ENCODE measurements around the gene ARID3B. TPM values are rescaled to one million over a fixed set of nuclear protein-coding genes. Genes with fewer than 3 reads are reported as not detected.

The ARID3B gene
- total RNA-seq, 1 donor from 2014 or later = 15.2 TPM

DNA sequence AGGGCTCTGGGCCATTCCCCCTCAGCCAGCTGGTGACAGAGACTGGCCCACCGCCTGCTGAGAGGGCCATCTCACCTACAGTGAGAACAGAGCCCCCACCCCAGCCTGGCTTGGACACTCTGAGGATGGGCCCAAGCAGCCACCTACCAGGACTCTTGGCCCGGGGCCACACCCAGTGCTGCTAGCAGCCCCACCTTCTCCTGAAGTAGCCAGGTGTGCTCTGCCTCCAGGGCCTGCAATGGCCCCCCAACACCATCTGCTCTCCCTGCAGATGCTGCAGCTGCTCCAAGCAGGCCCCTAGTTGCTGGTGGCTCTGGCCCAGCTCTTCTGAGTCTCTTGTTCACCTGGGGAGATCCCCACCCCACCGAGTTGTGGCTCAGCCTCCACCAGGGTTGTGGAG is 67.8 kb downstream of the ARID3B start:
- no peak for DNase-seq (ENCODE audit: extremely low spot score in 2 of 2)
- Histone ChIP-seq H3K4me1 (peaks cover 2% of the 10 kb centered on the region), H3K36me3 (no peaks in the 10 kb centered on the region), H3K27me3 (no peaks in the 10 kb centered on the region), H3K27ac (no peak overlapping the region), H3K9me3 (no peaks in the 10 kb centered on the region), H3K4me3 (no peak overlapping the region)
- intact Hi-C loops (cut with DNase I) = no loop called here
- TF ChIP-seq POLR2AphosphoS5 (IDR thresholded peaks at IDR 0.05; ENCODE audit: insufficient read depth in 1 of 2, low read depth in 1 of 2) (no peak), POLR2A (IDR thresholded peaks at IDR 0.05) (no peak)
- TF ChIP-seq, protein P1, sequence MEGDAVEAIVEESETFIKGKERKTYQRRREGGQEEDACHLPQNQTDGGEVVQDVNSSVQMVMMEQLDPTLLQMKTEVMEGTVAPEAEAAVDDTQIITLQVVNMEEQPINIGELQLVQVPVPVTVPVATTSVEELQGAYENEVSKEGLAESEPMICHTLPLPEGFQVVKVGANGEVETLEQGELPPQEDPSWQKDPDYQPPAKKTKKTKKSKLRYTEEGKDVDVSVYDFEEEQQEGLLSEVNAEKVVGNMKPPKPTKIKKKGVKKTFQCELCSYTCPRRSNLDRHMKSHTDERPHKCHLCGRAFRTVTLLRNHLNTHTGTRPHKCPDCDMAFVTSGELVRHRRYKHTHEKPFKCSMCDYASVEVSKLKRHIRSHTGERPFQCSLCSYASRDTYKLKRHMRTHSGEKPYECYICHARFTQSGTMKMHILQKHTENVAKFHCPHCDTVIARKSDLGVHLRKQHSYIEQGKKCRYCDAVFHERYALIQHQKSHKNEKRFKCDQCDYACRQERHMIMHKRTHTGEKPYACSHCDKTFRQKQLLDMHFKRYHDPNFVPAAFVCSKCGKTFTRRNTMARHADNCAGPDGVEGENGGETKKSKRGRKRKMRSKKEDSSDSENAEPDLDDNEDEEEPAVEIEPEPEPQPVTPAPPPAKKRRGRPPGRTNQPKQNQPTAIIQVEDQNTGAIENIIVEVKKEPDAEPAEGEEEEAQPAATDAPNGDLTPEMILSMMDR (IDR thresholded peaks at IDR 0.05) = no peak

DNA sequence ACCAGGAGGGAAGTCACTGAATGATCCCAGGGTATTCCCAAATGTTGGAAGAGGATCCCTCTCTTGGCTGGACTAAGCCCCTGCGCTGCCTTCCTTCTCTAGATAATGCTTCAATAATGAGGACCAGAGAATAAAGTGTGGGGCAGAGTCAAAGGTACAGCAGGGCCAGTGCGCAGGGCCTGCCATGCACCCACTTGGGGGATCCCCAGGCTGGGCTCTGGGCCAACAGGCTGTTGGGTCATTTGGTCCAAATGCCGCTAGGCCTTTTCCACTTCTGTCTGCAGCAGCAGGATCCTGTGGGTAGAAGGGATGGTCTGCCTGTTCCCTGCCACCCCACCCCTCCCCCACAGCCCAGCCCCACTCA is 68.9 kb downstream of the ARID3B start:
- no peak for TF ChIP-seq POLR2A (IDR thresholded peaks at IDR 0.05)
- TF ChIP-seq POLR2AphosphoS5 (IDR thresholded peaks at IDR 0.05; ENCODE audit: insufficient read depth in 1 of 2, low read depth in 1 of 2) = no peak
- H3K4me1 ChIP-seq = peaks cover 7% of the 10 kb centered on the region
- no peak for DNase-seq (ENCODE audit: extremely low spot score in 2 of 2)
- H3K27ac ChIP-seq = no peak overlapping the region
- H3K4me3 ChIP-seq = no peak overlapping the region
- H3K27me3 ChIP-seq = no peaks in the 10 kb centered on the region
- no peaks in the 10 kb centered on the region for H3K9me3 ChIP-seq
- no peaks in the 10 kb centered on the region for H3K36me3 ChIP-seq
- intact Hi-C loops (cut with DNase I) = loop anchor here (5.0 kb wide), 1 partner anchor 63 kb away; no protein-coding TSS in a partner anchor

DNA sequence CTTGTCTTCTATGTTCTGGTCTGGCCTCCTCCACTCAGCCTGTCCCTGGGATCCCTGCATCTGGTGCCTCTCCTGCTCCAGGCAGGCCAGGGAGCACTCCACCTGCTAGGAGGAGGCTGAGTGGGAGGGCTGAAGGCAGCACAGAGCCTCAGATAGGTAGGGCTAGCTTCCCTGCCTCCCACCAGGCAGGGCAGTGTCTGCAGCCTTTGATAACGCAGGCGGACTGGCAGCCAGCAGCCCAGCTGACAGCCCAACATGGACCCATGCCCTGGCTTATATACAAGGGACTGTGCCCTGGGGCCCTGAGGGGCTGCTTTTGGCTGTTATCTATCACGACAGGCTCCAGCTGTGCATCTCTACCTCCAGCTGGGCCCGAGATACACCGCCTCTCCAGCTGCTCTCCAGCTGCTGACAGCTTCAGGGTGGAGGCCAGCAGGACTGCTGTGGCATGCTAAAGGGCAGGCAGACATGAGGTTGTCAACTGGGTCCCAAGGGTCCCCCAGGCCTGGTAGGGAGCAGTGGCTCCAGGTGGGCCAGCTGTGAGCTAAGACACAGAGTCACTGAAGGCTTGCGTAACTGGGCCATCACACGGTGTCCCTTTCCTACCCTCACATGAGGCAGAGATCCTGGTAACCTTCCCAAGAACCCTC is 69.4 kb downstream of the ARID3B start:
- Histone ChIP-seq H3K27ac (no peak overlapping the region), H3K4me3 (no peak overlapping the region), H3K36me3 (no peaks in the 10 kb centered on the region), H3K4me1 (peaks cover 7% of the 10 kb centered on the region), H3K27me3 (no peaks in the 10 kb centered on the region), H3K9me3 (no peaks in the 10 kb centered on the region)
- no peak for TF ChIP-seq POLR2A (IDR thresholded peaks at IDR 0.05)
- no peak for DNase-seq (ENCODE audit: extremely low spot score in 2 of 2)
- intact Hi-C loops (cut with DNase I) = loop anchor here (5.0 kb wide), 1 partner anchor 63 kb away; no protein-coding TSS in a partner anchor

DNA sequence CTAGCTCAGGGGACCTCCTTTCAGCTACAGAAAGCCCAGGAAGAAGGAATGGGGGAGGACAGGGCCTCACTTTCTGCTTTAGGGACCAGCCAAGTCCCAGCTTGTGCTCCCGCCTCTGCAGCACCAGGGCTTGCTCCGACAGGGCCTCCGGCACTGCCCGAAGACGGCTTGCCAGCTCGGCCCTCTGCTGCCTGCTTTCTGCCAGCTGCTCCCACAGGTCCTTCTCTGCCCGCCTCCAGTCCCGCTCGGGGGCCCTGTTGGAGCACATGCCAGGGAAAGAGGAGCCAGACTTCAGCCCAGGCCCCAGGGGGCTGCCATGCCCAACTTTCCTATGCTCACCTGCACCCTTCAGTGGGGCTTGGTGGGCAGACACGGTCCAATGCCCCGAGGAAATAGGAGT is 70.3 kb downstream of the ARID3B start:
- TF ChIP-seq POLR2AphosphoS5 (IDR thresholded peaks at IDR 0.05; ENCODE audit: insufficient read depth in 1 of 2, low read depth in 1 of 2) = no peak
- TF ChIP-seq, protein P1 (IDR thresholded peaks at IDR 0.05) = no peak
- TF ChIP-seq POLR2A (IDR thresholded peaks at IDR 0.05) = no peak
- H3K9me3 ChIP-seq = no peaks in the 10 kb centered on the region
- H3K4me3 ChIP-seq = no peak overlapping the region
- DNase-seq (ENCODE audit: extremely low spot score in 2 of 2) = no peak
- intact Hi-C loops (cut with DNase I) = loop anchor here (5.0 kb wide), 1 partner anchor 64 kb away; no protein-coding TSS in a partner anchor
- H3K27me3 ChIP-seq = no peaks in the 10 kb centered on the region
- no peak overlapping the region for H3K27ac ChIP-seq
- no peaks in the 10 kb centered on the region for H3K36me3 ChIP-seq
- H3K4me1 ChIP-seq = peaks cover 10% of the 10 kb centered on the region

DNA sequence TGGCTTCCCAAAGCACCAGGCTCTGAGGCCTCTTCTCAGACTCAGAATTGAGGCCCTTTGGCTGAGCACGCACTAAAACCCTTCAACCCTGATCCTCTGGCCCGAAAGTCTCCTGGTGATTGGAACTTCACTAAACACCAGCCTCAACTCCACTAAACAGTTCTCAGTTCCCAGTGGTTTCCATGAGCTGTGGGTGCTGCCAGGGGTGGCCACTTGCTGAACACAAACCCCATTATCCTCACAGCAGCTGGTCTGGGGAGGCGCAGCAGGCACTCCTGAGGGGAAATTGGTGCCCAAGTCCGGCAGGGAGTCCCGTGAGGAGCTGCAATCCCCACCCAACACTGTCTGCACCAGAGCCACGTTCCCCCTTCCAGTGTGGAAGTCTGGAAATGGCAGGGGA is 70.8 kb downstream of the ARID3B start:
- H3K4me1 ChIP-seq = peaks cover 15% of the 10 kb centered on the region
- DNase-seq (ENCODE audit: extremely low spot score in 2 of 2) = no peak
- H3K27ac ChIP-seq = no peak overlapping the region
- TF ChIP-seq, protein P1 (IDR thresholded peaks at IDR 0.05) = no peak
- TF ChIP-seq POLR2A (IDR thresholded peaks at IDR 0.05) (no peak), POLR2AphosphoS5 (IDR thresholded peaks at IDR 0.05; ENCODE audit: insufficient read depth in 1 of 2, low read depth in 1 of 2) (no peak)
- H3K36me3 ChIP-seq = no peaks in the 10 kb centered on the region
- H3K9me3 ChIP-seq = no peaks in the 10 kb centered on the region
- H3K27me3 ChIP-seq = no peaks in the 10 kb centered on the region
- no peak overlapping the region for H3K4me3 ChIP-seq
- intact Hi-C loops (cut with DNase I) = loop anchor here (5.0 kb wide), 1 partner anchor 65 kb away; no protein-coding TSS in a partner anchor

DNA sequence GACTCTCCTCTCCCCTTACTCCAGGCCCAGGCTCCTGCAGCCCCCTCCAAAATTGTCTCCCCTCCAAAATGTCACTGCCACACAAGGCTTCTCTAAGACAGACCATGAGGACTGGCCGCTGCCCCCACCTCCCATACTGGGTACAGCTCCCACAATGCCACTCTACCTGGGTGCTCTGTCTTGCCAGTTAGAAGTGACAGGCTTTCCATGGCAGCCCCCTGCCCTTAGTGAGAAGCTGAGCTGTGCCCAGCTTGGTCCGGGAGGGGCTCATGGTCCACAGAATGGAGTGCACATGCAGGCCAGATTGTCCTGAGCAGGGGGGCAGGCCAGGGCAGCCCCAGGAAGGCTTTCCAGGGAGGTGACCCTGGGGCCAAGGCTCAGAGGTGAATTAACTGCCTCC is 71.7 kb downstream of the ARID3B start:
- Histone ChIP-seq H3K27ac (no peak overlapping the region), H3K9me3 (no peaks in the 10 kb centered on the region), H3K36me3 (no peaks in the 10 kb centered on the region), H3K4me3 (no peak overlapping the region), H3K4me1 (peaks cover 24% of the 10 kb centered on the region), H3K27me3 (no peaks in the 10 kb centered on the region)
- intact Hi-C loops (cut with DNase I) = loop anchor here (5.0 kb wide), 1 partner anchor 65 kb away; no protein-coding TSS in a partner anchor
- no peak for DNase-seq (ENCODE audit: extremely low spot score in 2 of 2)
- no peak for TF ChIP-seq POLR2AphosphoS5 (IDR thresholded peaks at IDR 0.05; ENCODE audit: insufficient read depth in 1 of 2, low read depth in 1 of 2)
- TF ChIP-seq, protein P1 (IDR thresholded peaks at IDR 0.05) = no peak
- TF ChIP-seq POLR2A (IDR thresholded peaks at IDR 0.05) = no peak

All from vagina (tissue), 2 donors.